ENCODE measurements around the gene ATXN1. TPM values are rescaled to one million over a fixed set of nuclear protein-coding genes. Genes with fewer than 3 reads are reported as not detected.

The ATXN1 gene
- total and polyA plus RNA-seq, 2 of the 8 experiments (the other 6 are each of a cell fraction or from before 2014, with no cell fraction given) = 1.6 to 4.0 TPM

DNA sequence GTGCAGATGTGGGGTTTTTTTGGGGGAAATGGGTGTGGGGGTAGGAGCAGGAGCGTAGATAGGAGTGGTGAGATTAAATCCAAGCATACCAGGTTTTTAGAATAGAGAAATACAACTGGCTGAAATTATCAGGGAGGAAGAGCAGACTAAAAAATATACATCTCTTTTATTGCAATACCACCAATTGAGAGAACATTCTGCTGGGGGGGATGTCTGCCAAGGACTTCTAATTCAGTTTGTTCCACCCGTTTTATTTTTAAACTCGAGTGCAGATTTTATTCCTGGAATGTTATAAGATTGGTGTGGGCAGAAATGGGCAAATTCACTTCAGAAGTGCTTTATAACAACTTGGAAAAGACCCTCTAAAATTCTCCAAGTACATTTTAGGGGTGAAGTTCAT is 330.2 kb downstream of the ATXN1 start (continued):
- TF ChIP-seq POLR2A (IDR thresholded peaks at IDR 0.05; ENCODE audit: control extremely low read depth in 1 of 2, low read depth in 2 of 2, low read length in 2 of 2) (no peak), SIN3A (conservative IDR thresholded peaks at IDR 0.05 in 1 of 2, IDR thresholded peaks at IDR 0.05 in 1 of 2; ENCODE audit: low read depth in 1 of 2, low read length in 2 of 2) (no peak), GTF2F1 (IDR thresholded peaks at IDR 0.05; ENCODE audit: borderline replicate concordance, low read depth, low read length) (no peak), POU5F1 (IDR thresholded peaks at IDR 0.05; ENCODE audit: low read depth, low read length) (no peak), RAD21 (IDR thresholded peaks at IDR 0.05 in 1 of 2, conservative IDR thresholded peaks at IDR 0.05 in 1 of 2; ENCODE audit: low read depth in 2 of 2, low read length in 2 of 2) (no peak), KDM4A (IDR thresholded peaks at IDR 0.05; ENCODE audit: low read depth, low read length, severe bottlenecking) (no peak)
